ENCODE data around the gene WT1. TPM values are rescaled to one million over a fixed set of nuclear protein-coding genes. Genes with fewer than 3 reads are reported as not detected.

Gene WT1
- total and polyA plus RNA-seq, 4 donors: 0.07 to 0.92 (median 0.47) TPM

GRCh38 chr11:32448232-32448631 is 12.9 kb upstream of the WT1 start:
- DNase-seq: peak in 1 of 3 donors; percentile 15
- ATAC-seq (ENCODE audit: insufficient read depth, low FRiP score): no peak
- WGBS, 2 donors: 34 to 37% methylated on average over 3 of the region's 3 CpGs
- Histone ChIP-seq H3K4me1 (ENCODE audit: control insufficient read depth in 5 of 5, insufficient read depth in 5 of 5, low read length in 5 of 5) (no peaks in the 10 kb centered on the region), H3K9me3 (ENCODE audit: control insufficient read depth in 4 of 4, insufficient read depth in 3 of 4, low read length in 3 of 4) (peaks cover 0 to 2% (median 0%) of the 10 kb centered on the region in 4 donors), H3K36me3 (ENCODE audit: control insufficient read depth in 4 of 4, insufficient read depth in 4 of 4, low read length in 4 of 4) (no peaks in the 10 kb centered on the region), H3K27ac (ENCODE audit: low read depth in 1 of 2, low read length in 1 of 2) (no peak overlapping the region), H3K9ac (ENCODE audit: insufficient read depth in 1 of 2, low read length in 2 of 2) (no peak overlapping the region), H3K27me3 (ENCODE audit: control insufficient read depth in 3 of 3, insufficient read depth in 3 of 3, low read length in 2 of 3) (peaks cover 5 to 49% (median 33%) of the 10 kb centered on the region in 3 donors), H3K4me3 (no peak overlapping the region)
- no peak for TF ChIP-seq CTCF (IDR thresholded peaks at IDR 0.05; ENCODE audit: control extremely low read depth, extremely low read depth)

- DNase-seq (no peak), ATAC-seq (ENCODE audit: insufficient read depth, low FRiP score) (no peak)
- H3K27ac ChIP-seq (ENCODE audit: low read depth in 1 of 2, low read length in 1 of 2): no peak overlapping the region
- no peak overlapping the region for H3K4me3 ChIP-seq
- no peaks in the 10 kb centered on the region for H3K4me1 ChIP-seq (ENCODE audit: control insufficient read depth in 5 of 5, insufficient read depth in 5 of 5, low read length in 5 of 5)
- WGBS, 2 donors: 63 to 74% methylated on average over 2 of the region's 2 CpGs
- no peak overlapping the region for H3K9ac ChIP-seq (ENCODE audit: insufficient read depth in 1 of 2, low read length in 2 of 2)
- no peaks in the 10 kb centered on the region for H3K36me3 ChIP-seq (ENCODE audit: control insufficient read depth in 4 of 4, insufficient read depth in 4 of 4, low read length in 4 of 4)
- peaks cover 5 to 59% (median 43%) of the 10 kb centered on the region in 3 donors for H3K27me3 ChIP-seq (ENCODE audit: control insufficient read depth in 3 of 3, insufficient read depth in 3 of 3, low read length in 2 of 3)
- H3K9me3 ChIP-seq (ENCODE audit: control insufficient read depth in 4 of 4, insufficient read depth in 3 of 4, low read length in 3 of 4): peaks cover 0 to 2% (median 0%) of the 10 kb centered on the region in 4 donors
- TF ChIP-seq CTCF (IDR thresholded peaks at IDR 0.05; ENCODE audit: control extremely low read depth, extremely low read depth): no peak
Observed at GRCh38 chr11:32447252-32447651, 11.9 kb upstream of the WT1 start.

GRCh38 chr11:32446227-32446626 is 10.9 kb upstream of the WT1 start:
- no peak overlapping the region for H3K9ac ChIP-seq (ENCODE audit: insufficient read depth in 1 of 2, low read length in 2 of 2)
- ATAC-seq (ENCODE audit: insufficient read depth, low FRiP score) (no peak), DNase-seq (no peak)
- peaks cover 5 to 65% (median 52%) of the 10 kb centered on the region in 3 donors for H3K27me3 ChIP-seq (ENCODE audit: control insufficient read depth in 3 of 3, insufficient read depth in 3 of 3, low read length in 2 of 3)
- no peak for TF ChIP-seq CTCF (IDR thresholded peaks at IDR 0.05; ENCODE audit: control extremely low read depth, extremely low read depth)
- no peak overlapping the region for H3K4me3 ChIP-seq
- H3K4me1 ChIP-seq (ENCODE audit: control insufficient read depth in 5 of 5, insufficient read depth in 5 of 5, low read length in 5 of 5): no peaks in the 10 kb centered on the region
- no peak overlapping the region for H3K27ac ChIP-seq (ENCODE audit: low read depth in 1 of 2, low read length in 1 of 2)
- 66 to 82% methylated on average over 6 of the region's 6 CpGs for WGBS, 2 donors
- H3K9me3 ChIP-seq (ENCODE audit: control insufficient read depth in 4 of 4, insufficient read depth in 3 of 4, low read length in 3 of 4): peaks cover 0 to 2% (median 0%) of the 10 kb centered on the region in 4 donors
- no peaks in the 10 kb centered on the region for H3K36me3 ChIP-seq (ENCODE audit: control insufficient read depth in 4 of 4, insufficient read depth in 4 of 4, low read length in 4 of 4)

- ATAC-seq (ENCODE audit: insufficient read depth, low FRiP score) (no peak), DNase-seq (no peak)
- no peaks in the 10 kb centered on the region for H3K4me1 ChIP-seq (ENCODE audit: control insufficient read depth in 5 of 5, insufficient read depth in 5 of 5, low read length in 5 of 5)
- H3K27me3 ChIP-seq (ENCODE audit: control insufficient read depth in 3 of 3, insufficient read depth in 3 of 3, low read length in 2 of 3): peaks cover 9 to 80% (median 64%) of the 10 kb centered on the region in 3 donors
- H3K36me3 ChIP-seq (ENCODE audit: control insufficient read depth in 4 of 4, insufficient read depth in 4 of 4, low read length in 4 of 4): no peaks in the 10 kb centered on the region
- TF ChIP-seq CTCF (IDR thresholded peaks at IDR 0.05; ENCODE audit: control extremely low read depth, extremely low read depth): no peak
- H3K4me3 ChIP-seq: no peak overlapping the region
- H3K9ac ChIP-seq (ENCODE audit: insufficient read depth in 1 of 2, low read length in 2 of 2): no peak overlapping the region
- 32 to 63% methylated on average over 4 of the region's 4 CpGs for WGBS, 2 donors
- no peak overlapping the region for H3K27ac ChIP-seq (ENCODE audit: low read depth in 1 of 2, low read length in 1 of 2)
- H3K9me3 ChIP-seq (ENCODE audit: control insufficient read depth in 4 of 4, insufficient read depth in 3 of 4, low read length in 3 of 4): peaks cover 0 to 1% (median 0%) of the 10 kb centered on the region in 4 donors
Observed at GRCh38 chr11:32444186-32444585, 8.8 kb upstream of the WT1 start.
